ENCODE data around the gene COPS6.

DNA sequence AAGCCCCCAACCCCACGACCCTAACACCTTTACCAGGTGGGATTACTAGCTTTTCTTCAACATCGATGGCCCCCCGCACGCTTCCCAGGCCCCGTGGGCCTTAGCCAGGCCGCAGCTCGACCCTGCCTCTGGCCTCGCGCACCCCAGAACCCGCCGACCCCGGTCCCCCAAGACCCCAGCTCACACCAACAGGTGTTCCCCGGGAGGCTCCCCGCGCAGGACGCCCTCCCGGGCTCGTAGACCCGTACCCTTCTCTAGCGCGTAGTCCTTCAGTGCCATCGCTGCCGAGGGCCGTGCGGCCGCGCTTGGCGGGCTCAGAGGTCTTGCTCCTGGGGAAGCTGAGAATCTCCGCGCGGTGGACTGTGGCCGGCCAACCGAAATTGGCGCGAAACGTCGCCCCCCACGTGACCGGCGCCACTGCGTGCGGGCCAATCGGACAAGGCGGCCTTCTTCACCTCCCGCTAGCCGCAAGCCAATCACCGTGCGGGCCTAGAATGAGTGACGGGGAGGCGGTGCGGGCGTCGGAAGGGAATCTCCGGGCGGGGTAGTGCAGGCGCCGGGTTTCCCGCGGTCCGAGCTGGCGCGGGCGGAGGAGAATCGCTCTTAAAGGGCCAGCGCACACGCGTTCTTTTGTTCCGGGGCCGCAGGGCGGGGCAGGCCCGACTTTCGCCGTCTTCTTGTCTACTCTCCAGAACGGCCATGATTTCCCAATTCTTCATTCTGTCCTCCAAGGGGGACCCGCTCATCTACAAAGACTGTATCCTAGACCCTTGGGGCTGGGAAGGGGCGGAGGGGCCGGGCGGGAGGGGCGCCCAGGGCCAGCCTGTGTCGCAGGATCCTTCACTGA lies 12.5 kb downstream of the COPS6 start, which contains the start of the genes AP4M1 and MCM7:
- TF ChIP-seq, protein P1, sequence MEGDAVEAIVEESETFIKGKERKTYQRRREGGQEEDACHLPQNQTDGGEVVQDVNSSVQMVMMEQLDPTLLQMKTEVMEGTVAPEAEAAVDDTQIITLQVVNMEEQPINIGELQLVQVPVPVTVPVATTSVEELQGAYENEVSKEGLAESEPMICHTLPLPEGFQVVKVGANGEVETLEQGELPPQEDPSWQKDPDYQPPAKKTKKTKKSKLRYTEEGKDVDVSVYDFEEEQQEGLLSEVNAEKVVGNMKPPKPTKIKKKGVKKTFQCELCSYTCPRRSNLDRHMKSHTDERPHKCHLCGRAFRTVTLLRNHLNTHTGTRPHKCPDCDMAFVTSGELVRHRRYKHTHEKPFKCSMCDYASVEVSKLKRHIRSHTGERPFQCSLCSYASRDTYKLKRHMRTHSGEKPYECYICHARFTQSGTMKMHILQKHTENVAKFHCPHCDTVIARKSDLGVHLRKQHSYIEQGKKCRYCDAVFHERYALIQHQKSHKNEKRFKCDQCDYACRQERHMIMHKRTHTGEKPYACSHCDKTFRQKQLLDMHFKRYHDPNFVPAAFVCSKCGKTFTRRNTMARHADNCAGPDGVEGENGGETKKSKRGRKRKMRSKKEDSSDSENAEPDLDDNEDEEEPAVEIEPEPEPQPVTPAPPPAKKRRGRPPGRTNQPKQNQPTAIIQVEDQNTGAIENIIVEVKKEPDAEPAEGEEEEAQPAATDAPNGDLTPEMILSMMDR (IDR thresholded peaks at IDR 0.05; ENCODE audit: low read length), result no peak
- TF ChIP-seq EZH2 (IDR thresholded peaks at IDR 0.05; ENCODE audit: borderline replicate concordance, low read length), result no peak

Measured in OCI-LY1 (cell line).